ENCODE measurements around the gene GALNT1. TPM values are rescaled to one million over a fixed set of nuclear protein-coding genes. Genes with fewer than 3 reads are reported as not detected.

GALNT1 gene
- total RNA-seq, 1 donor from 2014 or later = 74.5 TPM

DNA sequence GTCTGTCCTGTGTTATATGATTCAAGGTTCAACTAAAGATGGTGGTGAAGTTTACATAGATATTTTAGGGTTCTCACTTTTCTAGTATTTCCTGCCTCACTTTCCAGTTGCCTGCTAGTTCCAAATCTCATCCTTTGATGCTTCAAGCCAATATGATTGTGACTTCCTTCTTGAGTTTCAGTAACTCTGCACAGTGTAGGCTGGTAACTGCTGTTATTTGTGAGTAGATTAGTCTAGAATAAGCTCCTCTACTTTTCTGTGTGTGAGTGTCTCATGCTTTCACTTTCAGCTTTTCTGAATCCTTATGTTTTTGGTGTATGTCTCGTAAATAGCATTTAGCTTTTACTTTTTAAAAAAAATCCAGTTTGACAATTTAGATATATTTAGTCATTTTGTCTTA lies 42.6 kb downstream of the GALNT1 start:
- no peak for DNase-seq
- Histone ChIP-seq H3K36me3 (no peaks in the 10 kb centered on the region), H3K4me1 (peaks cover 10% of the 10 kb centered on the region), H3K4me3 (no peak overlapping the region), H3K9me3 (no peaks in the 10 kb centered on the region), H3K27me3 (no peaks in the 10 kb centered on the region), H3K27ac (no peak overlapping the region)
- TF ChIP-seq, protein P1, sequence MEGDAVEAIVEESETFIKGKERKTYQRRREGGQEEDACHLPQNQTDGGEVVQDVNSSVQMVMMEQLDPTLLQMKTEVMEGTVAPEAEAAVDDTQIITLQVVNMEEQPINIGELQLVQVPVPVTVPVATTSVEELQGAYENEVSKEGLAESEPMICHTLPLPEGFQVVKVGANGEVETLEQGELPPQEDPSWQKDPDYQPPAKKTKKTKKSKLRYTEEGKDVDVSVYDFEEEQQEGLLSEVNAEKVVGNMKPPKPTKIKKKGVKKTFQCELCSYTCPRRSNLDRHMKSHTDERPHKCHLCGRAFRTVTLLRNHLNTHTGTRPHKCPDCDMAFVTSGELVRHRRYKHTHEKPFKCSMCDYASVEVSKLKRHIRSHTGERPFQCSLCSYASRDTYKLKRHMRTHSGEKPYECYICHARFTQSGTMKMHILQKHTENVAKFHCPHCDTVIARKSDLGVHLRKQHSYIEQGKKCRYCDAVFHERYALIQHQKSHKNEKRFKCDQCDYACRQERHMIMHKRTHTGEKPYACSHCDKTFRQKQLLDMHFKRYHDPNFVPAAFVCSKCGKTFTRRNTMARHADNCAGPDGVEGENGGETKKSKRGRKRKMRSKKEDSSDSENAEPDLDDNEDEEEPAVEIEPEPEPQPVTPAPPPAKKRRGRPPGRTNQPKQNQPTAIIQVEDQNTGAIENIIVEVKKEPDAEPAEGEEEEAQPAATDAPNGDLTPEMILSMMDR (IDR thresholded peaks at IDR 0.05) = no peak
- no peak for ATAC-seq
- intact Hi-C loops (cut with DNase I) = no loop called here

DNA sequence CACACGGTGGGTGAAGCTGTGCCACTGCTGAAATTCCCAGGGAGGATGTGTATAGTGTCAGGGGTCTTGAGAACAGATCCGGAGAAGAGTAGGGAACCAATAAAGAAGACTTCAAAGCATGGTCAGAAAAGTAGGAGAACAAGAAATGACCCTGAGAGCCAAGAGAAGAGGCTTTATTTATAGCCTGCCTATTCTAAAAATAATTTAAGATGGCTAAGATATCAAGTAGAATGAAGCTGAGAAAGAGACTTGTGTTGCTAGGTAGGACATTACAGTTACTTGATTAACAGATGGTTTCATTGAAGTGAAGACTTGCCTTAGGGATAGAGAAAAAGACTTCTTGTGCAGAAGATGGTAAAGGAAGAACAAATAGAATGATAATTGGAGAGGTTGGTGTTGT lies 43.7 kb downstream of the GALNT1 start:
- intact Hi-C loops (cut with DNase I) = no loop called here
- DNase-seq = no peak
- no peak overlapping the region for H3K4me3 ChIP-seq
- H3K9me3 ChIP-seq = no peaks in the 10 kb centered on the region
- no peak for ATAC-seq
- no peaks in the 10 kb centered on the region for H3K27me3 ChIP-seq
- H3K36me3 ChIP-seq = no peaks in the 10 kb centered on the region
- peaks cover 3% of the 10 kb centered on the region for H3K4me1 ChIP-seq
- H3K27ac ChIP-seq = no peak overlapping the region
- TF ChIP-seq, protein P1 (IDR thresholded peaks at IDR 0.05) = no peak

DNA sequence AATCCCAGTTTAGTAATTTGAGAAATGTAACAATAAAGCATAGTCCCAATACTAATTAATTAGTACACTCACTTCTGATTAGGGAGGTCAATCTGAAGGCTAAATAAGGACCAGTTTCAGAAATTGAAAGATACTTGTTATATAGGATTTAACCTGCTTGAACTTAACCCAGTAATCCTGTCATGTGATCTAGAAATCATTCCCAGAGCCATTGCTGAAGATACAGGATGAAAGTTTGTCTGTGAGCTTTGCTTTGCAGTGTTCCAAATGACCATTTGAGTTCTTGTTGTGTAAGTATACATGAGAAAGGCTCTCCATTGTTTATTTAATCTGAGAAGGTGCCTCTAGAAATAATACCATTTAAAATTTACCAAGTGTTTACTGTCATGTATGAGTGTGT lies 52.2 kb downstream of the GALNT1 start:
- no peaks in the 10 kb centered on the region for H3K27me3 ChIP-seq
- H3K36me3 ChIP-seq = no peaks in the 10 kb centered on the region
- no peak overlapping the region for H3K4me3 ChIP-seq
- H3K27ac ChIP-seq = no peak overlapping the region
- ATAC-seq (no peak), DNase-seq (no peak)
- TF ChIP-seq, protein P1 (IDR thresholded peaks at IDR 0.05) = no peak
- H3K9me3 ChIP-seq = no peaks in the 10 kb centered on the region
- intact Hi-C loops (cut with DNase I) = no loop called here
- no peaks in the 10 kb centered on the region for H3K4me1 ChIP-seq

DNA sequence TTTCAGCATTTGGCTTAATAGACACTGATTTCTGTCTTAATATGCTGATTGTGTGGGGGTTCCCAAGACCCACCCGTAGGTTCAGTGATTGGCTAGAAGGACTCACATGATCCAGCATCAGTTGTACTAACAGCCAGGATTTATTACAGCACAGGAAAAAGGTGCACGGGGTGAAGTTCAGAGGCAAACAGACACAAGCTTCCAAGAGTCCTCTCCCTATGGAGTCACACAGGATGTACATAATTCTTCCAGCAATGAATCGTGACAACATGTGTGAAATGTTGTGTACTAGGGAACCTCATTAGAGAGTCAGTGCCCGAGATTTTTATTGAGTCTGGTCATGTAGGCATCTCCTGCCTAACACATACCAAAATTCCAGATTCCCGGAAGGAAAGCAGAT lies 52.8 kb downstream of the GALNT1 start:
- DNase-seq = no peak
- TF ChIP-seq, protein P1 (IDR thresholded peaks at IDR 0.05) = no peak
- Histone ChIP-seq H3K27ac (no peak overlapping the region), H3K9me3 (no peaks in the 10 kb centered on the region), H3K27me3 (no peaks in the 10 kb centered on the region), H3K36me3 (no peaks in the 10 kb centered on the region), H3K4me1 (no peaks in the 10 kb centered on the region), H3K4me3 (no peak overlapping the region)
- ATAC-seq = no peak
- intact Hi-C loops (cut with DNase I) = no loop called here

DNA sequence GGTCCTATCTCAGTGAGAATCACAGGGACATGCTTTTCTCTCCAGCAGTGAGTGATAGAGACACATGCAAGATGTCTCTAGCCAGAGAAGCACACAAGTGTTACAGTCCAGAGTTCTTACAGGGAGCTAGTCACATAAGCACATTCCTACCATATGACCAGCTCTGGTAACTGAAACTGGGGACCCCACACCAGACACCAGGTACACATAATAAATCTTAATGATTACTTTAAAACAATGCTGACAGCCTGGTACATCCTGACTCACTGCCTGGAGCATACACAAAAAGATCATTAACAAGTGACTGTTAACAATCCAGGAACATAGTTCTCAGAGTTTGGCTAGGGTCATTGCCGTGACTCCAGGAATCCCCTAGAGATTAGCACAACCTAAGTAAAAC lies 53.6 kb downstream of the GALNT1 start:
- TF ChIP-seq, protein P1 (IDR thresholded peaks at IDR 0.05) = no peak
- ATAC-seq (no peak), DNase-seq (no peak)
- H3K4me3 ChIP-seq = no peak overlapping the region
- H3K27ac ChIP-seq = no peak overlapping the region
- H3K4me1 ChIP-seq = no peaks in the 10 kb centered on the region
- intact Hi-C loops (cut with DNase I) = no loop called here
- no peaks in the 10 kb centered on the region for H3K27me3 ChIP-seq
- H3K36me3 ChIP-seq = no peaks in the 10 kb centered on the region
- H3K9me3 ChIP-seq = no peaks in the 10 kb centered on the region

DNA sequence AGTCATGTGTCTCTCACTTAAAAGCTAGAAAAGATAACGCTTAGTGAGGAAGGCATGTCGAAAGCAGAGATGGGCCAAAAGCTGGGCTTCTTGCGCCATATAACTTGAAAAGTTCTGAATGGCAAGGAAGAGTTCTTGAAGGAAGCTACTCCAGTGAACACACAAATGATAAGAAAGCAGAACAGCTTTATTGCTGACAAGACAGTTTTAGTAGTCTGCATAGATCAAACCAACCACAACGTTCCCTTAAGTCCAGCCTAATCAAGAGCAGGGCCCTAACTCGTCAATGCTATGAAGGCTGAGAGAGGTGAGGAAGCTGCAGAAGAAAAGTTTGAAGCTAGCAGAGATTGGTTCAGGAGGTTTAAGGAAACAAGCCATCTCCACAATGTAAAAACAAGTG lies 55.7 kb downstream of the GALNT1 start:
- no peak overlapping the region for H3K27ac ChIP-seq
- no peaks in the 10 kb centered on the region for H3K9me3 ChIP-seq
- no peaks in the 10 kb centered on the region for H3K4me1 ChIP-seq
- TF ChIP-seq, protein P1 (IDR thresholded peaks at IDR 0.05) = no peak
- ATAC-seq = no peak
- H3K36me3 ChIP-seq = no peaks in the 10 kb centered on the region
- no peak for DNase-seq
- no peak overlapping the region for H3K4me3 ChIP-seq
- intact Hi-C loops (cut with DNase I) = no loop called here
- no peaks in the 10 kb centered on the region for H3K27me3 ChIP-seq
